GM23248 (cell line): ENCODE measurements around the gene SGF29.
"Not testable (repeated sequence)": the region's sequence is repeated elsewhere in the genome, so short reads cannot be mapped to it uniquely, and the experiment has no call there.

Source experiments
- EZH2 ChIP-seq: fragments of 200-600 bp; sonication (generic); IDR thresholded peaks from 2 replicates; pipeline ENCODE4 v1.6.1; 2018; ENCODE audit warnings: antibody characterized with exemption, mild to moderate bottlenecking; ENCODE audit not compliant: insufficient read depth, poor library complexity, severe bottlenecking
- EZH2phosphoT487 ChIP-seq: fragments of 200-600 bp; sonication (generic); IDR thresholded peaks from 2 replicates; pipeline ENCODE4 v1.6.1; 2018; ENCODE audit warnings: antibody characterized with exemption, moderate library complexity, mild to moderate bottlenecking, low read depth; ENCODE audit not compliant: insufficient read depth

- TF ChIP-seq EZH2, EZH2phosphoT487: not testable (repeated sequence)
Observed at GRCh38 chr16:28566233-28566925, 12.7 kb downstream of the SGF29 start.
